ENCODE data around the gene IL1RAP.

IL1RAP gene

DNA sequence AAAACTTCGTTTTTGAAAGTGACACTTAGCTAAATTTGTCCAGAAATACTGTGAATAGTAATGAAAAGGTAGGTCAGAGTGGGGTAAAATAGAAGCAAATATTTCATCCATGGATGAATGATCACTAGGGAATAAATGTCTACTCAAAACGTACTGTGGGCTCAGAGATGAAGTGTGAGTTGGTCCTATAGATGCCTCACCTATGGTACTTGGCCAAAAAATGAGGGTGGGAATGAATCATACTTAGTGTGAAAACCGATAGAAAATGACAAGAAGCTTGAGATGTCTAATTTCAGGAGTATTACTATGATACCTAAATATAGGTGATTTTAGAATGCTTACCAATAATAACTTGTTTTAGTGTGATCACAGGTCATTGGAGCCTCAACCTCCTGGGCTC lies 192.7 kb downstream of the IL1RAP start:
- H3K4me3 Mint-ChIP-seq: no peak overlapping the region

More for the DNA sequence above, 192.7 kb downstream of the IL1RAP start:
- no peaks in the 10 kb centered on the region for H3K9me3 Mint-ChIP-seq
- H3K36me3 Mint-ChIP-seq (ENCODE audit: low read depth): no peaks in the 10 kb centered on the region
- no peak overlapping the region for H3K27ac Mint-ChIP-seq
- H3K27me3 Mint-ChIP-seq (ENCODE audit: low read depth): peaks cover 29% of the 10 kb centered on the region
- no peaks in the 10 kb centered on the region for H3K4me1 Mint-ChIP-seq (ENCODE audit: low read depth)

Measured in T-helper 1 cell treated with Interleukin-12 subunit alpha and Interleukin-12 subunit beta and Interleukin-4 antibody, amounts not matched to agents 30 μg/mL and 1 μg/mL, for 36 hours (primary cell).